Gastroesophageal sphincter (tissue), 4 donors: ENCODE data around the gene NPRL2. TPM values are rescaled to one million over a fixed set of nuclear protein-coding genes. Genes with fewer than 3 reads are reported as not detected.
A peak's percentile ranks its signal among the peaks of the same experiment; 100 is the strongest.

Experiments used
- ATAC-seq: fragments of 150-250 bp; one replicate; pipeline ENCODE4 v1.9.1; 2016; ENCODE audit warnings: mild to moderate bottlenecking, moderate library complexity
- H3K27ac ChIP-seq, 4 donors: fragments of 200-600 bp; sonication (generic) in 3 of 4; 1 replicate in 3 of 4; 2 replicates in 1 of 4; pipeline ENCODE4 v1.5.1; 2016 to 2019
- H3K27me3 ChIP-seq: fragments of 200-600 bp; sonication (generic); one replicate; pipeline ENCODE4 v1.5.1; 2019
- H3K36me3 ChIP-seq, 2 donors: fragments of 200-600 bp; sonication (generic); one replicate each; pipeline ENCODE4 v1.5.1; 2019; ENCODE audit warnings: control low read depth in 1 of 2
- H3K4me1 ChIP-seq, 3 donors: fragments of 200-600 bp; sonication (generic); 1 replicate in 2 of 3; 2 replicates in 1 of 3; pipeline ENCODE4 v1.5.1; 2016 to 2019; ENCODE audit warnings: control low read depth in 2 of 3
- H3K4me3 ChIP-seq, 2 donors: fragments of 200-600 bp; sonication (generic); one replicate each; pipeline ENCODE4 v1.5.1; 2019; ENCODE audit warnings: mild to moderate bottlenecking in 1 of 2, moderate library complexity in 1 of 2
- H3K9me3 ChIP-seq, 3 donors: fragments of 200-600 bp; sonication (generic); one replicate each; pipeline ENCODE4 v1.5.1; 2017 to 2019; ENCODE audit warnings: control low read depth in 2 of 3
- EP300 ChIP-seq: sonication (generic); formaldehyde crosslinking; IDR thresholded peaks from one replicate; pipeline ENCODE4 v1.6.1; 2017; ENCODE audit warnings: antibody characterized with exemption, mild to moderate bottlenecking
- POLR2A ChIP-seq, 2 donors: fragments of 450-650 bp; IDR thresholded peaks; one replicate each; pipeline ENCODE4 v1.6.1; 2017; ENCODE audit warnings: antibody characterized with exemption in 2 of 2, mild to moderate bottlenecking in 2 of 2, moderate library complexity in 1 of 2
- POLR2AphosphoS5 ChIP-seq: sonication (generic); formaldehyde crosslinking; IDR thresholded peaks from one replicate; pipeline ENCODE4 v1.6.1; 2017; ENCODE audit warnings: antibody characterized with exemption
- whole genome bisulfite sequencing, 2 donors: methylation state at CpG; one replicate each; pipeline ENCODE4 v1.1.5; 2018; ENCODE audit warnings: low coverage in 1 of 2; 5-methylcytosine and 5-hydroxymethylcytosine counted together
- total RNA-seq, 4 donors: library from RNA; depleted of rRNA; stranded (reverse); fragments of >200 nt; gene quantifications; one replicate each; pipeline ENCODE4 v1.1.0, GENCODE V29; 2016
- TF ChIP-seq, protein P1 (sequence below), 4 experiments: fragments of 200-600 bp in 2 of 4; fragments of 450-650 bp in 2 of 4; sonication (generic) in 1 of 4; IDR thresholded peaks; one replicate each; pipeline ENCODE4 v1.5.1; 2017 to 2019; ENCODE audit warnings: antibody characterized with exemption in 4 of 4, mild to moderate bottlenecking in 2 of 4, moderate library complexity in 2 of 4

Gene NPRL2
- total RNA-seq, 4 donors from 2014 or later: 14.0 to 26.6 (median 19.5) TPM

GRCh38 chr3:50326182-50326541 lies 24.4 kb downstream of the NPRL2 start:
- peak overlapping the region in 1 of 4 donors; percentile 97 for H3K27ac ChIP-seq
- peaks cover 0 to 74% (median 30%) of the 10 kb centered on the region in 3 donors for H3K4me1 ChIP-seq
- WGBS, 2 donors: 80% methylated on average over 1 of the region's 8 CpGs; no CpG with 5 or more reads in 1 of the 2 donors

GRCh38 chr3:50325497-50326181 lies 24.9 kb downstream of the NPRL2 start:
- Histone ChIP-seq H3K4me1 (peaks cover 0 to 77% (median 31%) of the 10 kb centered on the region in 3 donors), H3K36me3 (peaks cover 0 to 39% of the 10 kb centered on the region in 2 donors), H3K27ac (peak overlapping the region in 3 of 4 donors; percentile 94 to 97 (median 96)), H3K27me3 (no peaks in the 10 kb centered on the region), H3K9me3 (no peaks in the 10 kb centered on the region), H3K4me3 (no peak overlapping the region)
- no peak for ATAC-seq
- WGBS, 2 donors: 60 to 84% methylated on average over 1 to 5 of the region's 11 CpGs
- TF ChIP-seq POLR2AphosphoS5 (no peak), POLR2A (IDR thresholded peaks at IDR 0.05) (no peak), EP300 (no peak)
- TF ChIP-seq, protein P1, sequence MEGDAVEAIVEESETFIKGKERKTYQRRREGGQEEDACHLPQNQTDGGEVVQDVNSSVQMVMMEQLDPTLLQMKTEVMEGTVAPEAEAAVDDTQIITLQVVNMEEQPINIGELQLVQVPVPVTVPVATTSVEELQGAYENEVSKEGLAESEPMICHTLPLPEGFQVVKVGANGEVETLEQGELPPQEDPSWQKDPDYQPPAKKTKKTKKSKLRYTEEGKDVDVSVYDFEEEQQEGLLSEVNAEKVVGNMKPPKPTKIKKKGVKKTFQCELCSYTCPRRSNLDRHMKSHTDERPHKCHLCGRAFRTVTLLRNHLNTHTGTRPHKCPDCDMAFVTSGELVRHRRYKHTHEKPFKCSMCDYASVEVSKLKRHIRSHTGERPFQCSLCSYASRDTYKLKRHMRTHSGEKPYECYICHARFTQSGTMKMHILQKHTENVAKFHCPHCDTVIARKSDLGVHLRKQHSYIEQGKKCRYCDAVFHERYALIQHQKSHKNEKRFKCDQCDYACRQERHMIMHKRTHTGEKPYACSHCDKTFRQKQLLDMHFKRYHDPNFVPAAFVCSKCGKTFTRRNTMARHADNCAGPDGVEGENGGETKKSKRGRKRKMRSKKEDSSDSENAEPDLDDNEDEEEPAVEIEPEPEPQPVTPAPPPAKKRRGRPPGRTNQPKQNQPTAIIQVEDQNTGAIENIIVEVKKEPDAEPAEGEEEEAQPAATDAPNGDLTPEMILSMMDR (IDR thresholded peaks at IDR 0.05): no peak

More at GRCh38 chr3:50326182-50326541, 24.4 kb downstream of the NPRL2 start:
- peaks cover 0 to 45% of the 10 kb centered on the region in 2 donors for H3K36me3 ChIP-seq
- no peak for ATAC-seq
- TF ChIP-seq POLR2AphosphoS5 (no peak), EP300 (no peak), POLR2A (IDR thresholded peaks at IDR 0.05) (no peak)
- TF ChIP-seq, protein P1 (IDR thresholded peaks at IDR 0.05): no peak
- no peaks in the 10 kb centered on the region for H3K9me3 ChIP-seq
- H3K4me3 ChIP-seq: no peak overlapping the region
- H3K27me3 ChIP-seq: no peaks in the 10 kb centered on the region

- H3K4me3 ChIP-seq: no peak overlapping the region
- H3K27ac ChIP-seq: peak overlapping the region in 3 of 4 donors; percentile 94 to 97 (median 96)
- H3K27me3 ChIP-seq: no peaks in the 10 kb centered on the region
- ATAC-seq: no peak
- H3K9me3 ChIP-seq: no peaks in the 10 kb centered on the region
- H3K4me1 ChIP-seq: peaks cover 0 to 82% (median 37%) of the 10 kb centered on the region in 3 donors
- WGBS, 2 donors: no CpG with 5 or more reads among the region's 2 CpGs
- TF ChIP-seq EP300: no peak
- no peak for TF ChIP-seq POLR2A (IDR thresholded peaks at IDR 0.05)
- peaks cover 0 to 34% of the 10 kb centered on the region in 2 donors for H3K36me3 ChIP-seq
These were observed 25.5 kb downstream of the NPRL2 start for GRCh38 chr3:50325113-50325480.

GRCh38 chr3:50324351-50325112 lies 26.0 kb downstream of the NPRL2 start:
- 0 to 29% methylated on average over 1 of the region's 4 CpGs for WGBS, 2 donors
- ATAC-seq: no peak
- Histone ChIP-seq H3K4me1 (peaks cover 0 to 88% (median 42%) of the 10 kb centered on the region in 3 donors), H3K36me3 (peaks cover 0 to 32% of the 10 kb centered on the region in 2 donors), H3K9me3 (no peaks in the 10 kb centered on the region), H3K4me3 (no peak overlapping the region), H3K27ac (peak overlapping the region; percentile 12 to 97 (median 95)), H3K27me3 (no peaks in the 10 kb centered on the region)
- no peak for TF ChIP-seq POLR2AphosphoS5
- TF ChIP-seq, protein P1 (IDR thresholded peaks at IDR 0.05): peak in 3 of 4 experiments; percentile 80 to 83 (median 82)
- no peak for TF ChIP-seq EP300
- no peak for TF ChIP-seq POLR2A (IDR thresholded peaks at IDR 0.05)

DNA sequence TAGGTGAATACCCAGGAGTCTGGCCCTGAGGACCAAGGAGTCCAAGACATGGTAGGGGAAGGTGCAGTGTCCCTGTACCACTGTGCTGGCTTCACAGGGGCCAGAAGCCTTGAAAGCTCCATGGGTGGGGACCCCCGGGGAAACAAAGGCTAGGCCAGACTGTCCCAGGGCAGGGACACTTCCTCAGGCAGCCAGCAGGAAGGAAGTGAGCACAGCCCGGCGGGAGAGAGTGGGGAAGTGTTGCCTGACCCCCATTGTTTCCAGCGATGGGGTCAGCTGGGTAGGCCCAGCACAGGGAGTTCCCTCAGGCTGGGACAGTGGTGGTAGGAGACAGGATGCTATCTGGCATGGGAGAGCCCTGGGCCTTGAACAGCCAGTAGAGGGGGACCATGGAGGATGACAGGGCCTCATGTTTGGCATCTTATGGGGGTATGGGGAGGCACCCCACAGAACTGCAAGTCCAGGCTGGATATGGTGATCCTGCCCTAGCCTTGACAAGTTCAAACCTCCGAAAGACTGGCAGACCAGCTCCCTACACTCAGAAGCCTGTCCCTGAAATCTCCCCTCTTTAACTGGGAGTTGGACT lies 26.9 kb downstream of the NPRL2 start:
- ATAC-seq: peak; percentile 14
- Histone ChIP-seq H3K4me3 (peak overlapping the region in 1 of 2 donors; percentile 89), H3K9me3 (no peaks in the 10 kb centered on the region), H3K27me3 (no peaks in the 10 kb centered on the region), H3K36me3 (peaks cover 0 to 32% of the 10 kb centered on the region in 2 donors), H3K4me1 (peaks cover 0 to 91% (median 47%) of the 10 kb centered on the region in 3 donors), H3K27ac (peak overlapping the region; percentile 12 to 97 (median 95))
- no CpG with 5 or more reads among the region's 5 CpGs for WGBS, 2 donors
- TF ChIP-seq POLR2AphosphoS5 (peak; percentile 54), POLR2A (IDR thresholded peaks at IDR 0.05) (no peak)
- TF ChIP-seq, protein P1 (IDR thresholded peaks at IDR 0.05): peak in 2 of 4 experiments; percentile 13 to 19
